Non-pigmented ciliary epithelial cell (primary cell): ENCODE measurements around the gene C10orf67.
A peak's percentile ranks its signal among the peaks of the same experiment; 100 is the strongest.
"Not testable (repeated sequence)": the region's sequence is repeated elsewhere in the genome, so short reads cannot be mapped to it uniquely, and the experiment has no call there.

ENCODE experiments used
- DNase-seq: peaks from one replicate; pipeline ENCODE4 v3.0.0-alpha.2; 2010; ENCODE audit warnings: low read depth

C10orf67 gene

DNA sequence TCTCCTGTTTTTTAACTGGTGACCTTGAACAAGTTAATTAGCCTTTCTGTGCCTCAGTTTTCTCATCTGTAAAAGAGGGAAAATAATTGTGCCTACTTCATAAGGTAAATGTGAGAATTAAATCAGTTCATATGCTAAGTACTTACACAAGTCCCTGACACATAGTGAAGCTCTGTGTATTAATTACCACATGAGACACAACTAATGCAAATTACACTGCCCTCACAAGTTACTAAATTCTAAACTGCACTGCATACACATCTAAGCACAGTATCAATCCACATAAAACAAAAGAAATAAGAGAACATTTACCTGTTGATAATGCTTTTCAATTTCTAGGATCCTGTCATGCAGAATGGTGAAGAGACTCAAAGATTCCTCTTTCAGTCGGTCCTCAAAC is 22.5 kb downstream of the C10orf67 start:
- DNase-seq, result no peak

DNA sequence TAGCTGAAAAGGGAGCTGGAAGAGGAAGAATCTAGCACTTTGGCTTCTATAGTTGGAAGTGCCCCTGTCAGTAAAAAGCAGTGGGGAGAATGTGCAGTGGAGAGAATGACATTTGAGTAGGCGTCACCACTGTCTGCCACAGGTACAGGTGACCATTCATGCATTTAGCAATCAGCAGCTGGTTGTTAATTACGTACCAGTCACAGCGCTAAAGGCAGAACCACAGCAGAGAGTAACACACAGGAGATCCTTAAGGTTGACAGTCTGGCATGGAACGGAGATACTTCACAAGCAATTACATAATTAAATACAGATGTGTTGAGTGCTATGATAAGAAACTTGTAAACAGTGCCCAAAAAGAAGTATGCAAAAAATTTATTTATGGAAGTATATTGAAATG is 24.8 kb downstream of the C10orf67 start:
- no peak for DNase-seq

GRCh38 chr10:23318359-23318758 is 26.2 kb downstream of the C10orf67 start:
- DNase-seq, result no peak

DNA sequence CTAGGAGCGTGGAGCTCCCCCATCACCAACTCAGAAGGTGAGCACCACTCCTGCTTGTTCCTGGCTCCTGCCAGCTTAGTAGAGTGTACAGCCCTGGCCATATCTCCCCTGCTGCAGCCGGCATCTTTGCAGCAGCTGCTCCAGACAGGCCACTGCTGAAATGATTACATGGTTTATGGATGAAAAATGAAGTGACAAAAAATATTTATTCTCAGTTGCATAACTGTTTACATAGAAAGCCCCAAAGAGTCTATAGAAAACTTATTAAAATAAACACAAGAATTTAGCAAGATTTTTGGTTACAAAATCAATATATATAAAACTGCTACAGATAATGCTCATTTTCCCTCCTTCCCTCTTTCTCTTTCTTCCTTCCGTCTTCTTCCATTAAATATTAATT is 27.2 kb downstream of the C10orf67 start:
- no peak for DNase-seq

DNA sequence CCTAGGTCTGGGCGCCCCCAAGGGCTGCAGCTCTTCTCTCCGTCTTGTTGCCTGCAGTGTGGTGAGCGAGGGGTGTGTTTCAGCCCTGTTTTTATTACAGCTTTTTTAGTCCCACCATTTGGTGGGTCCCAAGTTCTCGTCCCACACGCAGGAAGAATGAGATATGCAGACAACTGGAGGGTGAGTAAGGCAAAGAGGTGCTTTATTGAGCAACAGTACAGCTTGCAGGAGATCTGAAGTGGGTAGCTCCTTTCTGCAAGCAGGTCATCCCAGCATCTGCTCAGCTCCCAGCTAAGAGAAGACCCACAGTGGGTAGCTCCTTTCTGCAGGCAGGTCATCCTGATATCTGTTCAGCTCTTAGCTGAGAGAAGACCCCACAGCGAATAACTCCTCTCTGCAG is 28.2 kb downstream of the C10orf67 start:
- no peak for DNase-seq

- no peak for DNase-seq
These were observed 28.6 kb downstream of the C10orf67 start for GRCh38 chr10:23315966-23316365.

DNA sequence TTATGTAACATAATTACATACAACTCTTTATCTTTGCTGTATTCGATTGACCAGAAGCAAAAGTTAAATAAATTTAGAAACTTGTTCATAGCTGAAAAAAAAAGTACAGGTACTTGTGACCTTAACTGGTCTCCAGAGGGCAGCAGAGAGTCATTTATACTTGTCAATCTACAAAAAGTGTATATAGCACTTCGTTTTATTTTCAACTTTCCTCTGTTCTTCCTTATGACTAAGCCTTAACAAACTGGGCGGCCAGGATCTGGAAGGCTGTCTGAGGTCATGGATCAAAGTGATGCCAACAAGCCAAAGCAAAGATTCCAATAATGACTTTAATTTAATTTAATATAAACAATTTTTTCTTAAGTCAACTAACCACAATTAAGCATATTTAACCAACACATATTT is 29.8 kb downstream of the C10orf67 start:
- peak; percentile 66 for DNase-seq

GRCh38 chr10:23311034-23311433 is 33.6 kb downstream of the C10orf67 start:
- DNase-seq, result no peak

DNA sequence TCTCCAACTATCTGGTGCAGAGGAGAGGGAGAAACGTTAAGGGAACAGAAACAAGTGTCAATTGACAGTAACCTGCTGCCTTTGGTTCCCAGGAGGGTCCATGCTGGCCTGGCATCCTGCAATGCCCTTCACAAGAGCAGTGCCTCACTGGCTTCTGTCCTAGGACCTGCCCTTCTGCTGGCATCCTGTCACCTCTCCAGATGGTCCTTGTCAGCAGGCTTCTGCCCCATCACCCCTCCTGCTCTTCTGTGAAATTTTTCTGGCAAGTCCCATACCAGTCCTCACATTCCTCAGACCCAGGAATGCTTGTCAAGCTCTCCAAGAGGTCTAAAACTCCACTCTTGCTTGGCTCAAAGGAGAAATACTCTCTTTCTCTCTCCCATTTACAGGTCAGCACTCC is 34.2 kb downstream of the C10orf67 start:
- no peak for DNase-seq

- DNase-seq, result not testable (repeated sequence)
These were observed 44.6 kb downstream of the C10orf67 start for GRCh38 chr10:23299961-23300360.

DNA sequence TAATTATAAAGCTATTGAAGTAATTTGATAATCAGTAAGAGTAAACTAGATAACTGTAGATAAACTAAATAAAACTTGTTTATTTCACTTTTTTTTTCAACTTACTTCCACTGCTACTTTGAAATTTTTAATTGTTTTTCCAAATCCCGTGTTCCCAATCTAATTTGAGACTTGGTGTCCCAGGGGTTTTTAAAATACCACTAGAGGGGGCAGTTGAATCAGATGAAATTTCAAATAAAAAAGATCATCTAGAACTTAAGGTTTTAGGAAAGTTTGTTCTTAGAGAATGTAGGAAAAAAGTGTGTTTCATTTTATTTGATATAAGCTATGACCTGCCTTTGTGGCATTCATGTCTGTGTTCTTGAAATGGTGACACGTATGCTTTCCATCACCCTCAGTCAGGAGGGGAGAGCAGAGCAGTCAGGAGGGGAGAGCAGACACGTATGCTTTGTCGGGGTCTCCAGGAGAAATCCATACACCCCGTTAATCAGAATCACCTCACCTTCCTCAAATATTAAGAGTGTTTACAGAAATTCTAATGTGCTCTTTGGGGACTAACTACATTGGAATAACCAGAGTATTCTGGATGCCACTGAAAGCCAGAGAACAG is 49.9 kb downstream of the C10orf67 start:
- DNase-seq, result no peak

DNA sequence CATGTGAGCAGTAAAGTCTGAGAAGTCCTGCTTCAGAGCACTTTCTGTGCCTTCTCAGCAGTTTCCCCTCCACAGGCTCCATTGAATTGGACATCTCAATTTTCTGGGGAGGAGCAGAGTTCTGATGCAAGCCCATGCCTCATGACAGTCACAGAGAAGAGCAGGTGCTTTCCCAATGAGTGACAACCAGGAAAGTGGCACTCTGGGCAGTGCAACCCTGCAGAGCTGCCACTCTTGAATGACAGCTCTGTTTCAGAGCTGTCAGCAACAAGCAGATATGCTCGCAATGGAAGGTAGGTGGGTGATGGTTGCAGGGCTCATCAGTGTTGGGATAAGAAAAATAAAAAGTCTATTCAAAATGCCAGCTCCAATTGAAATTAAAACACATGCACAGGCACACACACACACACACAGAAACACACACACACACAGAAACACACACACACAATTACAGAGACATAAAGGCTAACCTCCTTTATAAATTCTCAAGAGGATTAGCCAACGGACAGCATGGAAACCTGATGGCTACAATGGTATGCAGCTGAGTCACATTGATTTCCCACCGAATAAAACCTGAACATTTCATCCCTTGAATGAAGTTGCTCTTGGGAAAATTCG is 50.5 kb downstream of the C10orf67 start:
- DNase-seq, result no peak

GRCh38 chr10:23293145-23293724 is 51.4 kb downstream of the C10orf67 start:
- DNase-seq, result peak; percentile 18

DNA sequence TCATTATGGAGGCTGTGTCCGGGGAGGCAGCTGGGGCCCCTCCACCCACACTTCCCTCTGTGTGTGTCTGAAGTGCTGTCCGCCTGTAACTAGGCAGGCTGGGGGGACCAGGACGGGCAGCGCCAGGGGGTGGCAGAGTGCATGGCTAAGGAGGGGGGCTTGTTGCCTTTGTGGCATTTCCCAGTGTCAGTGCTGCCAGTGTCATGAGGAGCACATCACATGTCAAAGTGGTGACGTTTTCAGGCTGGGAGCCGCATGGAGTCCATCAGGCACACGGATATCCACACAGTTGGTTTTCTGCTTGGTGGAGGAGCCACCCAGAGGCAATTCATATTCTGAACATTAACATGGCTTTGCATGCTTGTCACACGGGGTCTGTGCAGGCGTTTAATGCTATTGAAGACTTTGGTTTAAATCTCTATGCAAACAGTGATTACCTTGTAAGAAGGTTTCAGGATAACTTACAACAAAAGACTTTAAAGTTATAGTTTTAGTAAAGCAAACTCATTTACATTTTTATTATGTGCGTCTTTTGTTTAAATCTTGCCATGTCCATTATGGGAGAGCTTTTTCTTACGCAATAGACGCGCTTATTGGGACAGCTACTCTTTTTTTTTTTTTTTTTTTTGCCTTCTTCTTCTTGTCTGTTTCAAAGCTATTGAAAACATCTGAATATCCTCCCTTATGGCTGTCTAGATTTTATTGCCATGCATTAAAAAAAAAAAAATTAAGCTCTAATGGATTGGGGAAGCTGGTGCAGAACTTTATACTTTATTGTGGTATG is 52.9 kb downstream of the C10orf67 start:
- no peak for DNase-seq

DNA sequence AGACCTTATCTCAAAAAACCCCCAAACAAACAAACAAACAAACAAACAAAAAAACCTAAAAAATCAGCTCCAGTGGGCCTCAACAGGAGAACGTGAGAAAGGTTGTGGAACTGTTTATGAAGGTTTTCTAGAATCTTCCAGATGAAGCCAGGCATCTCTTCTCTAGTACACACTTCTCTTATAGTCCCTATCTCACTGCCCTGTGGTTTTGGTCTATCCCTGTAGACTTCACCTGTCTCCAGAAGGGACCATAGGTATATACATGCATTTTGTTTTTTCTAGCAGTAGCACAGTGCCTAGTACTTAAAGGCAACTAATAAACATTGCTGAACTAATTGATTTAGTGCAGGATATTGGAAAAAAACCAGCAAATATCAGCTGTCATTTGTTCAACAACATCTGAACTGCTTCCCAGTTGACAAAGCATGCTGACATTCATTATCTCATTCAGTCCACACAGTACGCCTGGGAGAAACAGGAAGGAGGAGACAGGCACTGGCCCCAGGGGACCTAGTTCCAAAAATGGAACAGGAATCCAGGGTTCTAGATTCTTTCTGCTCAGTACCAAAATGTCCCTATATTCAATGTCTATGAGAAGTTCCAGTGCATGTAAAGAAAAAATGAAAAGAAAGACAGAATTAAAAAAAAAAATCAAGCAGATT is 59.8 kb downstream of the C10orf67 start:
- DNase-seq, result no peak

DNA sequence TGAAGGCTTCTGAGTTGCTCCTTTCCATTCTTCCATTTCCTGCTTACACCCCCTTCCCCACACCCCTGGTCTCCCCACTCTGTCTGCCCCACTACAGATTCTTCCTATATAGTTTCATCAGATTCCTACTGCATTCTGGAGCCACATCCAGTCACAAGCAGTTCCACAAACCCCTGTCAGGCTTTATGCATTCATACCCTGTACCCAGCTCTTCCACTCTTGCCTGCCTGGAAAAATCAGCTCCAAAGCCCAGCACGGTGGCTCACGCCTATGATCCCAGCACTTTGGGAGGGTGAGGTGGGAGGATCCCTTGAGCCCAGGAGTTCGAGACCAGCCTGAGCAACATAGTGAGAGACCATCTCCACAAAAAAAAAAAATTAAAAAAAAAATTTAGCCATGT is 60.4 kb downstream of the C10orf67 start:
- DNase-seq, result no peak

GRCh38 chr10:23283680-23284079 is 60.9 kb downstream of the C10orf67 start:
- DNase-seq, result no peak

- no peak for DNase-seq
These were observed 63.6 kb downstream of the C10orf67 start for GRCh38 chr10:23281044-23281433.

- no peak for DNase-seq
These were observed 64.1 kb downstream of the C10orf67 start for GRCh38 chr10:23280419-23281043.

DNA sequence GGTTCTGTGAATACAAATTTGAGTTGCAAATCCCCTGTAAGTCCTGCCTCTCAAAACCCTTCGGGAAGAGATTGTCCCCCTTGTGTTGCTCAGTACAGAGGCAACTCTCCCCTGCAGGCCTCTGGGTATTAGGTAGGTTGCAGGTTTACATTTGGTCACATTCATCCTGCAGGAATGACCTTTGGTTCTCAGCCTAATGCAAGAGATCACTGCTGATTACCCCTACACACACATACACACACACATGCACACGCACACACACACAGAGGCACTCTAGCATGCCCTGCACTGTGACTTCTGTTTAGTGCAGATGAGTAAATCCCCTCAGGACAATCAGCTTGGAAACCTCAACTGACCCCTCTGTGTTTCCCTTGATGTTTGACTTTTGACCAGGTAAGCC is 69.2 kb downstream of the C10orf67 start:
- no peak for DNase-seq

GRCh38 chr10:23274179-23274578 is 70.4 kb downstream of the C10orf67 start:
- DNase-seq, result not testable (repeated sequence)

DNA sequence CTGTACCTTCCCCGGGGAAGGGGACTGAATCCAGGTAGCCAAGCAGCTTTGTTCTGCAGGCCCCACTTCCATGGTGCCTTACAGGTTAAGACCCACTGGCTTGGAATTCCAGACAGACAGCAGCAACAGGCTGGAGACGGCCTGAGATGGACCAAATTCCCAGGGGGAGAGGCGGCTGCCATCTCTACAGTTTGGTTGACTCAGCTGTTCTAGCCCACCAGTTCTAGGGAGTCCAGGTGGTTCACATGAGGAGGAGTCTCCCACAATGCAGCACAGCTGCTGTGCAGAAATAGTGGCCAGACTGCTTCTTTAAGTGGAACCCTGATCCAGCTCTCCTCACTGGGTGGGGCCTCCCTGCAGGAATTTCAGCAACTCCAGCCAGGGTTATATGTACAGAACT is 74.1 kb downstream of the C10orf67 start:
- DNase-seq, result no peak
